ENCODE data around the gene SGSM1.
A peak's percentile ranks its signal among the peaks of the same experiment; 100 is the strongest.

SGSM1 gene

DNA sequence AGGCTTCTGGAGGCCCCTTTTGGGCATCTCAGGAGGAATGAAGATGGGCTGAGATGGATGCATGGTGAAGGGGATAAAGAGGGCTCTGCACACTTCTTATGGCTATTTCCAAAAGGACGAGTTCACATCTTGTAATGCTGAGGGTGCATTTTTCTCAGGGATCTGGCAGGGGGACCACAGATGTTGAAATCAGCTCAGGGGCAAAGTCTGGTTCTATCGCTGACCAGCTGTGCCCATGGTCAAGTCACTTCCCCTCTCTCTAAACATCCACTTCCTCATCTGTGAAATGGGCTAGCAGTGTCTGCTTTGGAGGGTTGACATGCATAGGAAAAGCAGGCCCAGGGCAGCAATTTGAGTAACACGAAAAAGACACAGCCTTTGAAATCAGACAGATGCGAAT, 114.0 kb downstream of the SGSM1 start:
- DNase-seq: no peak

DNA sequence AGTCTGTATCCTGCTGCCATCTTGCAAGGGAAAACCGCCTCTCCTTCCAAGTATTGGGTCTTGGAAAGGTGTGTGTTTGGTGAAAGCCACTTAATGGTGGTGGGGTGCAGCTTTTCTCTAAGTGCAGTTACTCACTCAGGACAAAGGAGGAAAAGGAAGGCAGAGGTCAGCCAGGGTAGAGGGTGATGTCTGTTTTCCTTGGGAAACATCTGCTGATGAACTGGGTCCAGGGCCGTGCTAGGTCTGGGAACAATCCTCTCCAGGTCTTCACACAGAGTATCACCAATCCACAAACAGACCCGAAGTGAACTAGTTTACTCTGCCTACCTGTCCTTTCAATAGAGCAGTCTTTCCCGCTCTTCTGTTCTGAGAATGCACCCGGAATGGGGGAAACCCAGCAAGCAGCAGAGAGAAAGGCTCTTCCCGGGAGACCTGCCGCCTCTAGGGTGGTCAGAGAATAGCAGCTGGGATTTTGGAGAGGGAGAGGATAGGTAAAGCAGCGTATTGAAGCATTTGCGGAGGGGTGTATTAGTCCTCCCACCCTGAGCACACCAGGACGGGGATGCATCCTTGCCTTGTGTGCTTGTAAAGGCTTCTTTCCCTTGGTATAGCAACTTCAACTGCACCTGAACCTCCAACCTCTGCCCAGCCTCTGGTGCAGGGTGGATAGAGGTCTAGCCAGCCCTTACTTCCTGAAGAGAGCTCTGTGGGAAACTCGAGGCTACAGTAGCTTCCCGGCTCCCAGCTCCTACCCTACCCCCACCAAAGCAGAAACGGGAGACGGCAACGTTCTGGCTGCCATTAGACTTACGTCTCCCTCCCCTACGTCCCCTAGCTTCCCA, 119.8 kb downstream of the SGSM1 start:
- no peak for DNase-seq

DNA sequence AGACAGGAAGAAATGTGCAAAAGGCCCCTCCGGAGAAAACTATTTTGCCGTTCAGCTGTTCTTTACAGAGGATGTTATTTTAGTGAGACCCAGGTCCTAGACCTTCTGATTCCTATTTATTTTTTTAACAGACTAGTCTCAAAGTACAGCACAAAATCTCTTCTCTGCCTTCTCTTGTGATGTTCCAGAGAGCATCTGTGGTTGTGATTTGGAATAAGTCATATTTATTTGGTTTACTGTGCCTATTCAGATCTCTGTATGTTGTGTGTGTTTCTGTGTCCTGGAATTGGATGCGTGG, 120.4 kb downstream of the SGSM1 start:
- DNase-seq: no peak

DNA sequence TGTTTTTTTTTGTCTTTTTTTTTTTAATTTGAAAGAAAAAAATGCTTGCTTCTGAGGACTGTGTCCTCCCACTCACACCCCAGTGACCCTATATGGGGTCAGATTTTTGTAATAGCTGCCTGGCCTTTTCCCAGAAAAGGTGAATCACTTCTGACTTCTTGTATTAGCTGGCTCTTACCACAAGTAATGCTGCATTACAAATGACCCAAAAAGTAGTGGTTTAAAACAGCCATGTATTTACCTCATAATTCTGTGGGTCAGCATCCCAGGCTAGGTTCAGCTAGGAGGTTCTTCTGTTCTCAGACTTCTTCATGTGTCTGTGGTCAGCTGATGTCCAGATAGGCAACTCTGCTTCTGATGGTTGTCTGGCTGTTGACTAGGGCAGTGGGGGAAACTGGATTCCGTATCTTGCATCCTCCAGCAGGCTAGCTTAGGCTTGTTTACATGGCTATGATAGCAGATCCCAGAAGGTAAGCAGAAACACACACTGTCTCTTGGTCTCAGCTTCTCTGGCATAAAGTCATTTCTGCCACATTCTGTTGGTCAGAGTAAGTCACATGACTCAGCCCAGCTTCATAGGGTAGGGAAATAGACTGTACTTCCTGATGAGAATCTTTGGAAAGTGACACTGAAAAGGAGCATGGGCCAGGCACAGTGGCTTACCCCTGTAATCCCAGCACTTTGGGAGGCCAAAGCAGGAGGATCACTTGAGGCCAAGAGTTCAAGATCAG, 121.0 kb downstream of the SGSM1 start:
- DNase-seq: no peak

DNA sequence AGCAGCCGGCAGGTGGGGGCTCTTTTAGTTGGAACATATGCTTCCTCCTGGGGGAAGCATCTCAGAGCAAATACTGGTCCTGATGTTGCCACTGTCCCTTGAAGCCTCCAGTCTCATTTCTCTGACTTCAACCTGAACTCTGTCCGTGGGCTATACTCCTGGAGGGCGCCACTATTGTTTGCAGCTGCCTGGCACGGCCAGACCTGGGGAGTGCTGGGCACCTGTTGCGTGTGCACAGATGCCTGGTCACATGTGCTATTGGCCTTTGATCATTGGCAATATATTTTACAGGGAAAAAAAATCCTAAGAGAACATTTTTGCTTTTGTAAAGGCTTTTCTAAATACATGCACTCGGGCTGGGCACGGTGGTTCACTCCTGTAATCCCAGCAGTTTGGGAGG, 122.3 kb downstream of the SGSM1 start:
- no peak for DNase-seq

DNA sequence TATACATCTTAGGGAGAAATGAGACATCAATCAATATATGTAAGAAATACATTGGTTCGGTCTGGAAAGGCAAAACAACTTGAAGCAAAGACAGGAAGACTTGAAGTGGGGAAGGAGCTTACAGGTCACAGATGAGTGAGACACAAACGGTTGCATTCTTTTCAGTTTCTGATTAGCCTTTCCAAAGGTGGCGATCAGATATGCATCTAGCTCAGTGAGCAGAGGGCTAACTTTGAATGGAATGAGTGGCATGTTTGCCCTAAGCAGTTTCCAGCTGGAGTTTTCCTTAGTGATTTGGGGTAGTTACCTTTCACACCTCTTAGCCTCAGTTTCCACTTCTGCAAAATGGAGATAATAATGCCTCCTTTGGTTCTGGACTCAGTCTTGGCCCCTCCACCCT, 124.7 kb downstream of the SGSM1 start:
- no peak for DNase-seq

DNA sequence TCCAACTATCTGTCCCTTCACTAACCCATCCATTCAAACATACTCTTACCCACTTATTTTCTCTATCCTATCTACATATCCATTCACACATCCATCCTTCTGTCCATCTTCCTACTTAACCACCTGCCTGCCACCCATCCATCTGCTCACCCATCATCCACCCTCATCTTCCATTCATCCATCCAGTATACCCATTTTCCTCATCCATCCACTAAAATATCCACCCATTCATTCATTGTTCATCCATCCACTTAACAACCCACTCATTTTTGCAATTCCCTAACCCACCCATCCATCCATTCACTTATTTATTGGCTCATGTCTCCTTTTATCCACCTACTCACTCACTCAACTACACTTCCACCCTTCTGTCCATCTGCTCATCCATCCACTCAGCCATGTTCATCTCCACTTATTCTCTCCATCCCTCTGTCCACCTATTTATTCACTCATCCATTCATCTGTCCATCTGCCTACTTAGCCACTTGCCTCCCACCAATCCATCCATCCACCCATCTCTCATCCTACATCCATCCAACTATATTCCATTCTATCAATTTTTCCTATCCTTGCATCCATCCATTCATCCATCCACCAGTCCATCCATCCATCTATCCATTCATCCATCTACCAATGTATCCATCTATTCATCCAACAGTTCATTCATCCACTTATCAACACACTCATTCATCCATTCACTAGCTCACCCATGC, 129.9 kb downstream of the SGSM1 start:
- DNase-seq: no peak

DNA sequence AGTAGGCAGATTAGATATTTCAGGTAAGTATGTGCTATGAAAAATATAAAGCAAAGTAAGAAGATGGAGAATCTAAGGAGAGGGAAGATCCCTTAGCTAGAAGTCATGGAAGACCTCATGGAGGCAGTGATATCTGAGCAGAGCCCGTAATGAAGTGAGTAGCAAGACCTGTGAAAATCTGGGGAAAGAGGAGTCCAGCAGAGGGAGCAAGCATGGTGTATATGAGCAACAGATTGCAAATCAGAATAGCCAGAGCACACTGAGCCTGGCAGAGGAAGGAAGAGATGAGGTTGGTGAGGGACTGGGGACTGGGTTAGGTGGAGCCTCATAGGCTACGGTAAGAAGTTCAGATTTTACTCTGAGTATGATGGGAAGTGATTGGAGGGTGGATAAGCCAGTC, 131.1 kb downstream of the SGSM1 start:
- DNase-seq: no peak

DNA sequence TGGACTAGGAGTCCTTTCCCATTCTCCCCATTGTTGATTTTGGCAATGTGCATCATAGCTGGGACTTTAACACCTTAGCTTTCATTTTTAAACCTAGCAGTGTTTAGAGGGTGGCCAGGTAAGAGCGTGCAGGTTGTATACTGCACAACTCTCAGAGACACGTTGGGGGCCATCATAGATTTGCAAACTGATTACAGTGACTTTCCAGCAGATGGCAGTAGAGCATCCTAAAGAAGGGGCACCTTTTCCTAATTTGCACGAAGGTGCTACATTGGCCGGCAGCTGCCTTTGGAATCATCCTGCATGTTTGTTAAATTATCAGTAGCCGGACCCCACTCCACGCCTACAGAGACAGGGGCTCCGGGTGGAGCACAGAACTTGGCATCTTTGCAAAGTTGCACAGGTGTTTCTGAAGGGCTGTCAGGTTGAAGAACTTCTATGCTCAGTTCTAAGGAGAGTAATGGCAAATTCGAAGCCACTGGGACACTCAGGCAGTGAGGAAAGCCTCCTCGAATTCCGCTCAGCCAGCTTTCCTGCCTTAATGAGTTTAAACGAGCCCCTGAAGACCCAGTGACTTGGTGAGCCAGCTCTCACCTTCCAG, 132.8 kb downstream of the SGSM1 start:
- no peak for DNase-seq

DNA sequence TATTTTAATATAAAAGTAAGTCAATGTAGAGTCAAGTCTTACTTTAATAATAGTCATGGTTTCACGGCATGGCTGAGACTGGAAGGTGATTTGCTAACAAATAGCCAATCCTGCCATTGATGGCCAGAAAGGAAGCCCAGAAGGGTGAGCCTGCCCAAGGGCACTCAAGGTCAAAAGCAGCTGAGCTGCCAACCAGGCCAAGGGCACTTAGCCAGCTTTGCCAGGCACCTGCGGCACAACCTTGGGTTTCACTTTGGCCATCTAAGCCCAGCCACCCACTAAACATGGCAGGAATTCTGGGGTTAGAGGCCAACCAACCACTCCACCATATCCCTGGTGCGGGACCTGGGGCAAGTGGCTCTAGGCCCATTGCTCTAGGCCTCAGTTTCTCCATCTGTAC, 136.3 kb downstream of the SGSM1 start:
- DNase-seq: no peak

DNA sequence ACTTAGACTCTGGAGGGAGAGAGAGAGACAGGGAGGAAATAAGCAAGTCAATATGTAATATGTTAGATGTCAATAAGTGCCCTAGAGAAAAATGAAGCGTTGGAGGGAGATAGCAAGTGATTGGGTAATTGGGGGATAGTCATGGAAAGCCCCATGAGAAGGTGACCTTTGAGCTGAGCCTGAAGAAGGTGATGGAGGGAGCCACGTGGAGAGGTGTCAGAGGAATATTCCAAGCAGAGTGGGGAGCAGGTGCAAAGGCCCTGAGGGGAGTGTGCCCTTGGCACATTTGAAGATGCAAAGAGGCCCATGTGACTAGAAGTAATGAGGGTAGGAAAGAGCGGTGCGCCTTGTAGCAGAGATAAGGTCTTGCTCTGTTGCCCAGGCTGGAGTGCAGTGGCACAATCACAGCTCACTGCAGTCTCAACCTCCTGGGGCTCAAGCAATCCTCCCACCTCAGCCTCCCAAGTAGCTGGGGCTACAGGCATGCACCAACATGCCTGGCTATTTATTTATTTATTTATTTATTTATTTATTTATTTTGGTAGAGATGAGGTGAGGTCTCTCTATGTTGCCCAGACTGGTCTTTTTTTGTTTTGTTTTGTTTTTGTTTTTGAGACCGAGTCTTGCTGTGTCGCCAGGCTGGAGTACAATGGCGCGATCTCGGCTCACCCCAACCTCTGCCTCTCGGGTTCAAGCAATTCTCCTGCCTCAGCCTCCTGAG, 138.4 kb downstream of the SGSM1 start:
- DNase-seq: no peak

DNA sequence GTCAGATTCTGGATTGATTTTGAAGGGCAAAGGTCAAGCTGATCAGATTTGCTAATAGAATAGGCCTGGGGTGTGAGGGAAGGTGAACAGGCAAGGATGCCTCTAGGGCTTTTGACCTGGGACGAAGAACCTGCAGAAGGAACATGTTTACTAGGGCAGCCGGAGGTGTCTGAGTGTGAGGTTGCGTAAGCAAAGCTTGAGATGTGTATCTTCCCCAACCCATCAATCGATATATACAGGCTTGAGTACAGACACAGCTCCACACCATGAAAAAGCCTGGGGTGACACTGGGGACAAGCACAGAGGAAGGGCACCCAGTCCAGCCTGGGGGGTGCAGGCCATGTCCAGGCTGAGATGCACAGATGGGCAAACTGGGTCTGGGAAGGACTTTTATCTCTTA, 139.4 kb downstream of the SGSM1 start:
- DNase-seq: no peak

DNA sequence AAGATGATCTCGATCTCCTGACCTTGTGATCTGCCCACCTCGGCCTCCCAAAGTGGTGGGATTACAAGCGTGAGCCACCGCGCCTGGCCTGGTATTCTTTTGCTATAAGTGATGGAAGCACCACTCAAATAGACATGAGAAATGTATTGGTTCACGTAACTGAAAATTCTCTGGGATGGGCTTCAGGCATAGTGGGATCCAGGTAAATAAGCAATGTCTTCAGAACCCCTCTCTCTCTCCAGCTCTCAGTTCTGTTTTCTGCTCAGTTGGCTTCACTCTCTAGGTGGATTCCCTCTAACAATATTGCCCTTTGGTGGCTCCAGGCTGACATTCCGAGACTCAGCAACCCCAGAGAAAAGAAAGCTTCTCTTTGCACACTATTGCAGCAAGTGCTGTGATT, 141.4 kb downstream of the SGSM1 start:
- DNase-seq: no peak

DNA sequence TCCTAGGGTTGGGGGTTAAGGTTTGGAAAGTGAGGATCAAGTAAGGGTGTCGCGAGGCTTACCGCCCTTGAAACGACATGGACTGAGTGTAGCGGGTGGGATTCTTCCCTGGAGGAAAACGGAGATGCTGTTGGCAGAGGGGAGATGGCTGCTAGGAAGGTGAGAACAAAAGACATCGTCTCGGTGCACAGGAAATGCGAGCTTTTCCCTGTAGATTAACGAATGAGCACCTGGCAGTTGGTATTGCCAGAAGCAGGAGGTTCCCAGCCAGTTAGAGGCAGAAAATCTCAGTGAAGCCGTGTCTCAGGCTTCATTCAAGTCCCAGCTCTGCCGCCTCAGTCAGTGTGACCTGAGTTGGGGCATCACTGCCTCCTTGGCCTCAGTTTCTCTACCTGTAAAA, 141.9 kb downstream of the SGSM1 start:
- DNase-seq: no peak

DNA sequence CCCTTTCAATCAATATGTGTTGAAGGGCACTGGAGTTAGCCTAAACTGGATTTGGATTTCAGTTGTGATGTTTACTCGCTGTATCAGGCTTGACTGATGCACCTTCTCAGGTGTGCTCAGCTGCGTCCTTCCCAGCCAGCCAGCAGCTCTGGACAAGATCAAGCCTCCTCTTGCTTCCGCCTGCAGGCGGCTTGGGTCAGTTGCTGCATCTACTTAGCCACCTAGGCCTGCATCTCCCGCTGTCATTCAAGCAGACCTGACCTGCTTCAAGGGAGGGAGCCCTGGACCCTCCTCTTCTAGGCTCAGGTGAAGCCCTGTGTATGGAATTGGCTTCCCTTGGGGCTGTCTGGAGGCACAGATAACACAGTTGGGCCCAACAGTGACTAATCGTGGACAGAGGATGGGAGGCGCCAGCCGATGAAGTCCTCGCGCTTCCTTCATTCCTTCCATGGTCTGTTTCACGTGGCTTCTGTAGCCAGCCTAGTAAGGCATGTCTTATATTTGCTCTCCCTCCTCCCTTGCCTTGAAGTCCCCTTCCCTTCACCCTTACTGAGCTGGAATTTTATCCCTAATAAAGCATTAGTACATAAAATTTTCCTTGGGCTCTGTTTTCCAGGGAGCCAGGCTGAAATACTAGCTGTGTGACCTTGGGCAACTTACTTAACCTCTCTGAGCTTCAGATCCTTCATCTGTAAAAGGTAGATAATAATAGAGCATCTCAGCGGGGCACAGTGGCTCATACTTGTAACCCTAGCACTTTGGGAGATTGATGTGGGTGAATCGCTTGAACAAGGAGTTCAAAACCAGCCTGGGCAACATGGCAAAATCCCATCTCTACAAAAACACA, 142.6 kb downstream of the SGSM1 start:
- no peak for DNase-seq

DNA sequence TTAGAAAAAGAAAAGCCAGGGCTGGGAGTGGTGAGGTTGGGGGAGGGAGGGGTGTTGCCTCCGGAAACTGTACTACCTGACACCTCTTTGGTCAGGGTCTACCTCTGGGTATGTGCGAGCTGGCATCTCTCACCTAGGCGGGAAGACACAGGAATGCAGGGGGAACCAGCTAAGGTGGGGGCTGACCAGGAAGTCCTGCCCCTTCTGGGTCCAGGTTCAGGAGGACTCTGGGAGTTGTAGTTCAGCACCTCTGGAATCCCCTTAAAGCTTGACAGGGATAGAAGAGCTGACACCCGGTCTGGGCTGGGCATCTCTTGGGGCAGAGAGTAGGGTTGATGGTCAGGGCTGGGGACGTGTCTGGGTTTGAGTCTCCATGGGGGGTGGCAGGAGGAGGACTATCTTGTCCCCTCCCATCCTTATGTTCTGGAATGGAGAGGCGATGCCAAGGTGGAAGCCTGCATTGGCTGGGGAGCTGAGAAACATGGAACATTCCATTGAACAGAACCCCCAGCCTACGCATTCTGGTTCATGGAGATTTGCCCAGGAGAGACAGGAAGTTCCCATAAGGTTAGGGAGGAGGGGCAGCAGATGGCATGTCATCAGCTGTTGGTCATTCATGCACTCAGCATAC, 144.4 kb downstream of the SGSM1 start:
- DNase-seq: no peak

DNA sequence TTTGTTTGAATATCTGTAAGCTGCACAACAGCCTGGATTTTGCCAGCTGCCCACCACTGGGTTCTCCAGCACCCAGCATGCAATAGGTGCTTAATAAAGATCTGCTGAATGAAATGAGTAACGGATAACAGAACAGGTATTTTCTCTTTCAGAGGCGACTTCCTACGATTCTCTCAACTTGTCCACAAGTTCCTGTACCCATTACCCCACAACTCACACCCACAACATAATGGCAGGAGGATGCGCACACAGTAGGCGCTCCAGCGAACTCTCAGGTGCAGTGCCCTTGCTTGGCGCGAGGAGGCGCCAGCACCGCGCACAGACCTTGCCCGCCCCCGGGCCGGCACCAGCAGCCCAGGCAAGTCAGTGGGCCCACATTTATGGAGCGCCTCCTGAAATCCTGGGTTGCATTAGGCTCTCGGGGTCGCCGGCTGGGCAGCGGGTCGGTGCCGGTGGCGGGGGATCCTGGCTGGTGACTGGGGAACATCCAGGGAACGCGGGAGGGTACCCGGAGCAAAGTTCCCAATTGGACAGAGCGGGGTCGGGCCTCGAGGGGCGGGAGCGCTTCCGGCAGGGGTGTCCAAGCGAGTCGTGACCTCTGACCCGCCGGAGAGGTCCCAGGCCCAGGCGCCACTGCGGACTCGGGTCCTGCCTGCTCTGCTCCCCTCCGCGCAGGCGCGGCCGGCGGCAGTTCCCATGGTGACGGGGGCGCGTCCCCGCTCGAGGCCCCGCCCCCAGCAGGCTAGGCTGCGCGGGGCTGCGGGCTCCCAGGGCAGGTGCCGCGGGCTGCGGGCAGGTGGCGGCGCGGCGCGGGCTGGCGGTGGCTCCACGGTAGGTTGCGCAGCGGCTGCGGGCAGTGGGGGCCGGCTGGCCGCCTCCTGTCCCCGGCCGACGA, 146.2 kb downstream of the SGSM1 start, which contains the start of gene KIAA1671:
KIAA1671 (plus strand) TSS at position 775 of the 895 bp plus-strand sequence. CDS start 75,284 bp downstream, outside the sequence.
- peak; percentile 88 for DNase-seq

DNA sequence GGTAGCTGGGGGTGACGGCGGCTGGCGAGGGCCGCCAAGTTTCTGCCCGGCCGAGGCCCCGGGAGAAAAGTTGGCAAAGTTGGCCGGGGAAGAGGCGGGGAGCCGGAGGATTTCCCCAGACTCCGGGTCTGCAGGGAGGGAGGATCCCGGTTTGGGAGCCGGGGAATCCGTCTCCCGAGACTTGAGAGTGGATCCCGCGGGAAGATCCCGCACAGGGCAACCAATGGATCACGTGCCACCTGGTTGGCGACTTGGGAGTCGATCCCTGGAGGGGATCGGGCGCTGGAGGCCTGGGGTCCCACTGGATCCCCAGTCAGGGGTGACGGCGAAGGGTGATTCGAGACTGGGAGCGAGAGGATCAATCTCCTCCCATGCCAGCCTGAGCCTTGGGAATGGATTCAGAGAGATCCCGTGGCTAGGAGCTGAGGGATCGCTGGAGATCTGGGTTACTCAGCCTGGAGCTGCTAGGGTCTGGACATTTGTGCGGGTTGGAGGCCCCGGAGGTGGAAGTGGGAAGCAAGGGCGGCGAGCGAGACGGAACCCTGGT, 146.9 kb downstream of the SGSM1 start:
- no peak for DNase-seq

DNA sequence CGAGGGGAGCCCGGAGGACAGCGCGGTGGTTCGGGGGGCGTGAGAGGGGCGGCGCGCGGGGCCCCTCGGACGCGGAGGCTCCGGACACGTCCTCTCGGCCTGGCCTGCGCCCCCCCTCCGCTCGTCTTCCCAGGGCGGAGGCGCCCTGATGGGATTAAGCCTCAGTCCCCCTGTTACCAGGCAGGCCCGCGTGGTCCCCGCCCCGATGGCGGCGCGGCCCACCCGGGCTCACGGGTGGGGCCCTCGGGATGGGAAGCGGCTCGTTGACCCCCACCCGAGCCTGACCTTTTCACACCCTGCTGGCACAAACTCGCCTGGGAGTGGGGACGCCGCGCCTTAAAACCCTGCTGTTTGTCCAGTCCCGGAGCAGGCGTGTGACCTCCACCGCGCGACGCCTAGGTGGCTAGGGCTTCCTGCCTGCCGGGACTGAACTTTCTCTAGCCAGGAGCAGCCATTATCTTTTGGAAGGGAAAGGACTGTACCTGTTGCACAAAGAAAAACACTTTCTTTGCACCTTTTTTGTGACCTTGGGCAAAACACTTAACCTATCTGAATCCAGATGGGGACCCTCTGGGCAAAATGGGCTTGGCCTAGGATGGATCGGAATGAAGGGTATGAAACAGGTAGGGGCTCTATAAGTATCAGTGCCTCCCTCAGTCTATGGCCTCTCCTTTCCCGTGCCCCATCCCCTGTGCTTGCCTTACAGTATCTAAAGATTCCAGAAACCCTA, 147.5 kb downstream of the SGSM1 start:
- DNase-seq: no peak

Measured in stimulated activated CD4-positive, alpha-beta T cell treated with anti-CD3 and anti-CD28 coated beads, Interleukin-12 subunit alpha, Interleukin-12 subunit beta, amount 100 ng/mL, for 4 hours (primary cell).